ENCODE measurements around the gene POP4. TPM values are rescaled to one million over a fixed set of nuclear protein-coding genes. Genes with fewer than 3 reads are reported as not detected.

The POP4 gene
- total and polyA plus RNA-seq, 2 of the 13 experiments (the other 11 are each of a cell fraction or from before 2014, with no cell fraction given) = 32.2 to 84.0 TPM

GRCh38 chr19:29631450-29631849 is 25.4 kb downstream of the POP4 start:
- DNase-seq (ENCODE audit: low spot score) = no peak
- no peak overlapping the region for H3K9ac ChIP-seq (ENCODE audit: insufficient read depth, low read depth, low read length)
- H3K9me3 ChIP-seq (ENCODE audit: low read length) = no peaks in the 10 kb centered on the region
- POLR2A ChIA-PET = no interaction called here
- no peak for ATAC-seq
- intact Hi-C loops (cut with micrococcal nuclease; ENCODE audit: unreplicated experiment) (no loop called here), in situ Hi-C loops (cut with HindIII; ENCODE audit: extremely low pct_ligation_motif_present, low pct_unique_long_range_greater_than_20kb) (no loop called here)
- H3K27me3 ChIP-seq (ENCODE audit: control insufficient read depth in 1 of 2, insufficient read depth in 2 of 2, low read length in 2 of 2) = peaks cover 0 to 9% of the 10 kb centered on the region in 2 experiments; a peak in 2 of 5 replicates
- H4K20me1 ChIP-seq (ENCODE audit: insufficient read depth, low read length) = no peaks in the 10 kb centered on the region
- H3K36me3 ChIP-seq (replicated peaks in 1 of 2; ENCODE audit: control insufficient read depth in 1 of 2, insufficient read depth in 2 of 2, low read length in 2 of 2) = no peaks in the 10 kb centered on the region
- 20% methylated on average over 1 of the region's 3 CpGs for WGBS (ENCODE audit: low lambda C conversion rate)
- no peaks in the 10 kb centered on the region for H3K79me2 ChIP-seq (ENCODE audit: insufficient read depth, low read length)
- H3K27ac ChIP-seq (ENCODE audit: extremely low read length, insufficient read depth, low read length) = no peak overlapping the region
- no peak for FAIRE-seq
- no peak overlapping the region for H3K4me2 ChIP-seq (ENCODE audit: low read depth, low read length)
- CTCF ChIA-PET (ENCODE audit: low intra/inter-chr PET ratio, low total read pairs) = no interaction called here
- peaks cover 12% of the 10 kb centered on the region for H3K4me1 ChIP-seq (ENCODE audit: insufficient read depth, low read length)
- H2AFZ ChIP-seq (ENCODE audit: low read length) = no peak overlapping the region
- no TSS peak for BruUV-seq (replicated peaks)
- H3K4me3 ChIP-seq (replicated peaks in 1 of 3; ENCODE audit: insufficient read depth in 1 of 3, low read depth in 2 of 3, low read length in 3 of 3) = no peak overlapping the region
- TF ChIP-seq AFF4 (CRISPR knock-in tag; IDR thresholded peaks at IDR 0.05) (no peak), ZSCAN22 (CRISPR knock-in tag; IDR thresholded peaks at IDR 0.05) (no peak), MTF2 (CRISPR knock-in tag; IDR thresholded peaks at IDR 0.05; ENCODE audit: borderline replicate concordance) (no peak), ZNF772 (CRISPR knock-in tag; IDR thresholded peaks at IDR 0.05) (no peak), ZHX1 (CRISPR knock-in tag; IDR thresholded peaks at IDR 0.05; ENCODE audit: low read depth) (no peak), ZBTB40 (IDR thresholded peaks at IDR 0.05) (no peak), ZBTB40 (CRISPR knock-in tag; IDR thresholded peaks at IDR 0.05) (no peak)
